Suprapubic skin (tissue), 3 donors: ENCODE results near the gene ADGRB3.

Source experiments
- CTCF ChIP-seq, 2 donors: fragments of 200-600 bp in 1 of 2; fragments of 450-650 bp in 1 of 2; sonication (generic) in 1 of 2; IDR thresholded peaks; one replicate each; pipeline ENCODE4 v1.5.1; 2016 to 2019; ENCODE audit warnings: antibody characterized with exemption in 2 of 2, mild to moderate bottlenecking in 1 of 2, moderate library complexity in 1 of 2
- POLR2A ChIP-seq, 2 donors: fragments of 450-650 bp; IDR thresholded peaks; one replicate each; pipeline ENCODE4 v1.6.1; 2017; ENCODE audit warnings: antibody characterized with exemption in 2 of 2, mild to moderate bottlenecking in 2 of 2, moderate library complexity in 2 of 2

- TF ChIP-seq POLR2A (IDR thresholded peaks at IDR 0.05) = no peak
- no peak for TF ChIP-seq CTCF (IDR thresholded peaks at IDR 0.05)
These were observed 654.8 kb downstream of the ADGRB3 start for GRCh38 chr6:69289689-69290495.
